GM18502 (cell line): Measurements from ENCODE around the gene HSD17B12.
"Not testable (repeated sequence)": the region's sequence is repeated elsewhere in the genome, so short reads cannot be mapped to it uniquely, and the experiment has no call there.

Experiments
- ATAC-seq: cut with Tn5 transposase; IDR thresholded peaks from one replicate; pipeline ENCODE4 v1.9.1; 2021; ENCODE audit warnings: mild to moderate bottlenecking; ENCODE audit not compliant: unreplicated experiment, poor library complexity

HSD17B12 gene

DNA sequence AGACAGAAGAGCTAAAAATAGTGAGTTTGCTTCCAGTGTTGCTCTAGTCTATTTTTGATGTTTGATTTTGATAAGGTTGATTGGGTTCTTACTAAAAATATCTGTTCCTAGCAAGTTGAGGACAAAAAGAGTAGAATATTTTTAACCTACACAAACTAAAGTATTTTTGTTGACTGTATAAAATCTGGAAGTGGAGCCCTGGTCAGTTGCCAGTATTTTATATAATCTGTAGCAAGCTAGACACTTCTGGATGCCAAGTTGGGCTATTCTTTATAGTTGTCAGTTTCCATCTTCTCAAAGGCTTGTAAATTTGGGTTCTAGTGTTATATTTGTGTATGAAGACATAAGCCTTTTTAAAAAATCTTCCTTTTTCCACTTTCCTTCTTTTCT is 56.7 kb downstream of the HSD17B12 start:
- ATAC-seq = no peak

DNA sequence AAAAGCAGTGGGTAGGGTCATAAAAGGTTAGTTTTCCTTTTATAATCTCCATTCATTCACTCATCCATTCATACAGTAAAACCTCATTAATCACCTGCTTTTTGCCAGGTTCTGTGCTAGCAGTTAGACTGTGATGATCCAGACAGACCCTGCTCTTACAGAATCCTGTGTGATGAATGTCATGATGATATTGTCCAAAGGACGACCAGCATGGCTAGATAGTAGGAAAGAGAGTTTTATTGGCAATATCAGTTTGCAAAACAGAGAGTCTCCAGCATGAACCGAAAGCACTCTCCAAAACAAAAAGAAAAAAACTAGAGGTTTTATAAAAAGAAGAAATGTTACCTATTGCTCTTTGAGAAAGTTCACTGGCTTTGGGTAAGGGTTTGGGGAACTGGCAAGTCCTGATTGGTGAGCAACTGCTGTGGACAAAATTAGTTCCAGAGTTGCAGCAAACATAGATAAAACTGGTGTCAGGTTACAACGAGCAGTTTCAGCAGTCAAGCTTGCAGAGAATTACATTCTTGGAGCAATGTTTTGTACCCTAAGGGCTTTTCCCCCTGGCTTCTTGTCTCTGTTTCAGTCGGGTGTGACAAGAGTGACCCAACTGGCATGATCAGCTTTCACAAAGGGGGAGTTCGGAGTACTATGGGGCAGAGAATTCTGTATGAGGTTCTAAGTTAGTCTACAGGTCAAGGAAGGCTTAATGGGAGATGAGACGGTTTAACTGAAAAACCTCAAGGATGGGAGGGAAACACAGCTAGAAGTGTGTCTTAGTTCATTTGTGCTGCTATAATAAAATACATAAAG is 58.3 kb downstream of the HSD17B12 start:
- no peak for ATAC-seq

DNA sequence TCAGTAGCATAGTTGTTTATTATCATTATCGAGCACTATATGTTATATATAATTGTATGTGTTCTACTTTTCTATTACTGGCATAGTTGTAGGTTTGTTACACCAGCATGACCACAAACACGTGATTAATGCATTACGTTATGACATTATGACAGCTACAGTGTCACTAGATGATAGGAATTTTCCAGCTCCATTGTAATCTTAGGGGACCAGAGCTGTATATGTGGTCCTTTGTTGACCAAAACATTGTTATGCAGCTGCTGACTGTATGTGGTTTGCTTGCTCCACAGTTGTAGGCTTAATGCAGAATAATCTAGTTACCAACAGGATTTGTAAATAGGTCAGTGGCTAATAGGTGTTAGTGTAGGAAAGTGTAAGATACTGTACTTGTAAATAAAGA is 66.1 kb downstream of the HSD17B12 start:
- no peak for ATAC-seq

DNA sequence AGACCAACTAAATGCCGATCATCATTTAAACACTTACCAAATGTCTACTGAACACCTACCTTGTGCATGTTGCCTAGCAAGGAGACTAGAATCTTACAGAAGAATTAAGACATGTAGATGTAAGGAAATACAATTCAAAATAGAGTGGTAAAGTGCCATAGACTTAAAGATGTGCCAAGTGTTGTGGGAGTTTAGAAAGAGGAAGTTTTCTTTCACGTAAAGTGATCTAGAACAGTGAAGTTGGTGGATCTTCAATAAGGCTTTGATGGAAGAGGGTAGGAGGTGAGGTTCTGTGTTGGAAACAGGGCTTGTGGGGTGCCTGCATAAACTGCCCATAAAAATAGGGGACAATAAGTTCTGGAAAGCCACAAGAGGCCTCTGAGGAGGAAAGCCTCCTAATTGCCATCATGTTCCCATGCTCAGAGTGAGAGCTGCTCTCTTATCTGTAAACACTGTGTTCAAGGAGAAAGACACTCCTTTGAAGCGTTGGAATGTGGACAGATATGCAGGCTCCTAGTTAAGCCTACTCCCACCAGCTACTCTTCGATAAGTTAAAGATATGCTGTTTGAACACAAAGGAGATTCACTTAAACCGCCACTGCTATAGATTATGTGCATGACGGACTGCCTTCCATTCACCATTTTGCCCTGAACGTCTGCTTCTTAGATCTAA is 66.7 kb downstream of the HSD17B12 start:
- no peak for ATAC-seq

DNA sequence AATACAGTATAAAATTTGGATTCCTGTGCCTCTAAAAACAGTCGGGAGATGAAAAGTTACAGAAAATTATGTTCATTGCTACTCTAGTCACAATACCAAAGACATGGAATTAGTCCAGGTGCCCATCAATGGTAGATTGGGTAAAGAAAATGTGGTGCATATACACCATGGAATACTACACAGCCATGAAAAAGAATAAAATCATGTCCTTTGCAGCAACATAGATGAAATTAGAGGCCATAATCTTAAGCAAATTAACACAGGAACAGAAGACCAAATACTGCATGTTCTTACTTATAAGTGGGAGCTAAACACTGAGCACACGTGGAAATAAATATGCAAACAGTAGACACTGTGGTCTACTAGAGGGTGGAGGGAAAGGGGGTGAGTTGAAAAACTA is 67.6 kb downstream of the HSD17B12 start:
- no peak for ATAC-seq

DNA sequence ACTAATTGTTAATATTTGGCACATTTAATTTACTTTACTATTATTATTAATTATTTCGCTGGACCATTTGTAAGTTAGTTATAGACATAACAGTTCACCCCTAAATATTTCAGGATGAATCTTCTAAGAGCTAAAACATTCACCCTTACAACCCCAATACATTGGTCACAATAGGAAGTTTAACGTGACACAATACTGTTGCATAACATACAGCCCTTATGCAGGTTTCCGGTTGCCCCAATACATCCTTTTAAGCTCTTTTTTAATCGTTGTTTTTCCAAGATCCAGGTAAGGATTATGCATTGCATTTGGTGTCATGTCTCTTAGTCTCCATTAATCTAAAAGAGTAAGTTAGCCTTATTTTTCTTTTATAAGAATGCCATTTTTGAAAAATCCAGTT is 71.2 kb downstream of the HSD17B12 start:
- no peak for ATAC-seq

DNA sequence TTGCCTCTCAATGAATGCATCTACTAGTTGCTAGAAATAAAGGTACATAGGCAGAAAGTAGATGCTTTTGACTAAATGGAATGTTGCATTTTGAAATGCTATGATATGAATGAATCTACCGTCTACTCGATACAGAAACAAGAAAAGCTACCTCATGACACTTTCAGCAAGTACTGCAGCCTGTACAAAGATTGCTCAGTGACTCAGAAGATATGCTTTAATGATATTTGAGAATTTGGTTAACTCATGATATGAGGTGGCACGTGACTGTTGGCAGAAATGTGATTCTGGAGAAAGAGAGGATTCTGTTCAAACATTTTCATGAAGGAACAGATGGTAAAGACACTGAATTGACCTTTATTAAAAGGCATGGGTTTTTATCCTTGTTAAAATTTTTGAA is 76.0 kb downstream of the HSD17B12 start:
- no peak for ATAC-seq

DNA sequence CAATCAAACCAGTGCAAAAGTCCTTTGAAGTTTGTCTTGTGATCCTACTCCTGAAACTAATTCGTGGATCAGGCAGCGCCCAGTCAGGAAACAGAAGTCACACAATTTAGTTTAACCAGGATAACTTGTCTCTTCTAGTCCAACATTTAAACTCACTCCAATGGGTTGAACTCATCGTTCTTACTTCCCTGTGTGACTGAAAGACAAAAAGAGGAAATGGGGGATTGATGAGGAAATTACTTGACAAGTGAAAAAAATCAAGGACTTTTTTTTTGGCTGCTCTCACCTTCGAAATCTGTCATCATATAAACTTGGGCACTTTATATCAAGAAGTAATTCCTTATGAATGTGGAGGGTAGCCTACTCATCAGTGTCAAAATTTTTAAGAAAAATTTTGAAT is 78.4 kb downstream of the HSD17B12 start:
- no peak for ATAC-seq

DNA sequence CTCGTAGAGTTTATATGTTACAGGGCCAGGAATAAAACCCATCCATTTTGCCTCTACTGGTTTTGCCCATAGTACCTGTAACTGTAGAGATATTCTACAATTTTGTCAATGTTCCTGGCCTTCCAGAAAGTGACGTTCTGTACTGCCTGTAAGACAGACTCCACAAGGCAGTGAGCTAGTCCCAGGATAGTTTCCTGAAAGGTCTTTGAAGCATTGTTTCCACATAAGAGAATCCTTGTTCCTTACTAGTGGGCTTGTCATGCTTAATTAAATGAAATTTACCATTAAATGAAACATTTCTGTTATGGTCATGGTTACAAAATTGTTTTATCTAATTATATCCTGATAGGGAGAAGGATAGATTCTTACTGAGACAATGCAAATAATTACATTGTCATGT is 80.4 kb downstream of the HSD17B12 start:
- no peak for ATAC-seq

DNA sequence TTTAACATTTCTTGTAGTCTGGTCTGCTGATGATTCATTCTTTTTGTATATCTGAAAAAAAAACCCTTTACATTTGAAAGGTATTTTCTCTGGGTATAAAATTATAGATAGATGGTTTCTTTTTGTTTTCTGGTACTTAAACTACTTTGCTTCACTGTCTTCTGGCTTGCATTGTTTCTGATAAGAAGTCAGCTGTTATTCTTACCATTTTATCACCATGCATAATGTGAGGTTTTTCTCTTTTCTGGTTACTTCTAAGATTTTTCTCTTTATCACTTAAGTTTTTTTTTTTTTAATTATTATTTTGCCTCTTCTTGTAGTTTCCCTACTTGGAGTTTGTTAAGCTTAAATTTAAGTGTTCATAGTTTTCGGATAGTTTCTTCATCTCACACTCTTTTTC is 84.7 kb downstream of the HSD17B12 start:
- no peak for ATAC-seq

DNA sequence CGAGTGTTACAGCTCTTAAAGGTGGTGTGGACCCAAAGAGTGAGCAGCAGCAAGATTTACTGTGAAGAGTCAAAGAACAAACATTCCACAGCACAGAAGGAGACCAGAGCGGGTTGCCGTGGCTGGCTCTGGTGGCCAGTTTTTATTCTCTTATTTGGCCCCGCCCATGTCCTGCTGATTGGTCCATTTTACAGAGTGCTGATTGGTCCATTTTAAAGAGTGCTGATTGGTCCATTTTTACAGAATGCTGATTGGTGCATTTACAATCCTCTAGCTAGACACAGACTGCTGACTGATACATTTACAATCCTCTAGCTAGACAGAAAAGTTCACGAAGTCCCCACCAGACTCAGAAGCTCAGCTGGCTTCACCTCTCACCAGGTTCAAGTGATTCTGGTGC is 88.1 kb downstream of the HSD17B12 start:
- ATAC-seq = not testable (repeated sequence)

DNA sequence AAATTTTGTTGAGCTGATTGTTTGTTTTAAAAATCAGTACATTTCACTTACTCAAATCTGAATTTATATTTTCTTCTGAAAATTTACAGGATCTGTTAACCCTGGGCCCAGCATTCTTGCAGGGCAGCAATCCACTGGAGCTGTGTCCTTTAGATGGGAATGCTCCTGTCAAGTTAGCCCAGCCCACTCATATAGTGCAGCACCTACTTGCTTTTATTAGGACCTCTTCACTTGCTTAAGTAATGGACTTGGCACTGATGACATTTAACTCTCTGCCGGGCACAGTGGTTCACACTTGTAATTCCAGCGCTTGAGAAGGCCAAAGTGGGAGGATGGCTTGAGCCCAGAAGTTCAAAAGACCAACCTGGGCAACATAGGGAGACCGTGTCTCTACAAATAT is 89.6 kb downstream of the HSD17B12 start:
- no peak for ATAC-seq

DNA sequence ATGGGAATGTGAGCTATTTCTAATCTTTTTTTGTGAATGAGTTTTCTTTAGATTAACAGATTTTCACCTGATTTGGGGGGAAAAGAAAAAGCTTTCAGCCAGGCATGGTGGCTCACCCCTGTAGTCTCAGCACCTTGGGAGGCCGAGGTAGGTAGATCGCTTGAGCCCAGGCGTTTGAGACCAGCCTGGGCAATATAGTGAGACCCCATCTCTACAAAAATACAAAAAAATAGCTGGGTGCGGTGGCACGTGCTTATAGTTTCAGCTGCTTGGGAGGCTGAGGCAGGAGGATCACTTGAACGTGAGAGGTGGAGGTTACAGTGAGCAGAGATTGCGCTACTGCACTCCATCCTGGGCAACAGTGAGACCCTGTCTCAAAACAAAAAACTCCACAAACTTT is 92.2 kb downstream of the HSD17B12 start:
- no peak for ATAC-seq

DNA sequence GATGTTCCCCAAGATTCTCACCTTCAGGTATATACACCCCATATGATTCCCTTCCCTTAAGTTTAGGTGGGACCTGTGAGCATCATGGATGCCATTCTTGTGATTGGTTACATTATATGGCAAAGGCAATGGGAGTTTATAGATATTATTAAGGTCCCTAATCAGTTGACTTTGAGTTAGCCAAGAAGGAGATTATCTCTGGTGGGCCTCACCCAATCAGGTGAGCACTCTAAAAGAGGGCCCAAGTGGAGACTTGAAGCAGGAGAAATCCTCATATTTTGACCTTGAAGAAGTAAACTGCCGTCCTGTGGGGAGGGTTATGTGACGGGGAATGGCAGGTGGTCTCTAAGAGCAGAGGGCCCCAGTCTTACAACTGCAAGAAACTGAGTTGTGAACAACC is 94.2 kb downstream of the HSD17B12 start:
- ATAC-seq = no peak

DNA sequence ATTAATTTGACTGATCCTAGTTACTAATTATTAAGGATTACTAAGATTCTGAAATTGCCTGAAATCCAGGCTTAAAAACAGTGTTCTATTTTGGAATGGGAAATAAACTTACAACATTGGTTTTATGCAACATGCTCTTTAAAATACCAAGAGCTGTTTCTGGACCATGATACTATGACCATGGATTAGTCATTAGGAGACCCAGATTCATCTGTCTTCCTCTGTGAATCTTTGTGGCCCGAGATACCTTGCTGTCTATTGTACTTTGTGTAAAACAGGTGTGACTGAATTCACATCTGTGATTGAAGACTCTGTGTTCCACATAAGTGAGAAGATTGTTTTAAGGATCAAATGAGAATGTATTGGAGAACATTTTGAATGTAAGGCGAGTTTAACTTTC is 98.8 kb downstream of the HSD17B12 start:
- ATAC-seq = no peak

DNA sequence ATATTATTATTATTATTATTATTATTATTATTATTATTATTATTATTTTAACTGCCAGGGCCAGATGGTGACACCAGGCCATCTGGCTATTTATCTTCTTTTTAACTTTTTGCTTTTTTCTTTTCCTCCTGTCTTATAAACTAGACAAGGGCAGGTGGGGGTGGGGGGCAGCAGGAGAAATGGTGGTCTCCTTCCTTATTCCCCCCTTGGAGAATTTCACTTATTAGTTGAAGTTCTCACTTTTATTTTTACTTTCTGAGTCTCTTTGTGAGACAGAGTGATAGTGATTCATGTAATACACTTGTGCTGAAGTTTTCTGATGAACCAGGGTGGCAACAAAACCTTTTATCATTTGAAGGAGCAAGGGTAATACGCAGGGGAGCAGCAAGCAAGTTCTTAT is 103.8 kb downstream of the HSD17B12 start:
- ATAC-seq = no peak

DNA sequence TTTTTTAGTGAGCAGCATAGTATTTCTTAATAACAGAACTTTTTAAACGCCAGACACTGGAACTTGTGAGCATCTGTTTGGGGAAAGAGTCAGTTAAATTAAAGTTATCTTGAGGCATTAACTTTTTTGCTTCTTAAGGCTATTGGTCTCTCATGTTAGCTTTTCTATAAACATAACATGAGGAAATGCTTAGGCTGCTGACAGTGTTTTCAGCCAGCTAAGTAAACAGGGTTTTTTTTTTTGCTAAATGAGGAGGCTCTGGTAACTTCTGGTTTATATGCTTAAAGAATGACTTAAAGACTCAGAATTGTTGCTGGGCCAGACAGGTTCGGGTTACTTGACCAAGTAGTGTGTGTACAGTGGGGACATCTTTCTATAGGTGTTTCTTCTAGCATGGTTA is 104.3 kb downstream of the HSD17B12 start:
- ATAC-seq = no peak

DNA sequence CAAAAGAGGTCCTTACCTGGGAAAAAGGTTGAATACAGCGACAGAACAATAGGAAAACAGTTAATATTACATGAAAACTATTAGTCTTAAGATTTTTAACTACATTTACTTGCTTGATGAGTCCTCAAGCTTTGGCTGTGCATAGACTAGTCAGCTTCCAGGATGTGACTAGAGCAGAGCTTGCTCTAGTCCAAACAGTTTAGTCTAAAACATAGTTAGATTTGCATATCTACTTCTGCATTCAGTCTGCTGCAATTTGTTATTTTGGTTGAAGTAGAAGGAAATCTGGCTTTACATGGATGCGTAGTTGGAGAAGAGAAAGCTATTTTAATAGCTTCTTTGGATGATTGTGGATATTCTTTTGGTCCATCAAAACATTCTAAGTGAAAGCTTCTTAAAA is 104.8 kb downstream of the HSD17B12 start:
- ATAC-seq = no peak

DNA sequence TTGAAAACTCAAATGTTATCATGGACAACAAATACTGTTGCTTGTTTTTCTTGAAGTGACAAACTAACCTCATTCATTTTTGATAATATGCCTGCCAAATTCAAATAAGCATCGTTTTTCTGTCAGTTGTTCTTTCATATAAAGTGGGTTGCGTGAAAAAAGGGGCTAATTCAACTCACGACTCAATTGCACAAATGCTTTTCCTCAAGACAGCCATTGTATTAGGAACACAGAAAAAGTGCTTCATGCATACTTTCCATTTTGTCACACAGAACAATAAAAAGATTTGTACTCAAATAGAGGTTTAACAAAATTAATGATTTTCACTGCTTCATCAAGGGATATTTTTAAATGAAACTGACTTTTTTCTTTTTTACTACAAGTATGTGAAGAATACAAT is 105.5 kb downstream of the HSD17B12 start:
- no peak for ATAC-seq

DNA sequence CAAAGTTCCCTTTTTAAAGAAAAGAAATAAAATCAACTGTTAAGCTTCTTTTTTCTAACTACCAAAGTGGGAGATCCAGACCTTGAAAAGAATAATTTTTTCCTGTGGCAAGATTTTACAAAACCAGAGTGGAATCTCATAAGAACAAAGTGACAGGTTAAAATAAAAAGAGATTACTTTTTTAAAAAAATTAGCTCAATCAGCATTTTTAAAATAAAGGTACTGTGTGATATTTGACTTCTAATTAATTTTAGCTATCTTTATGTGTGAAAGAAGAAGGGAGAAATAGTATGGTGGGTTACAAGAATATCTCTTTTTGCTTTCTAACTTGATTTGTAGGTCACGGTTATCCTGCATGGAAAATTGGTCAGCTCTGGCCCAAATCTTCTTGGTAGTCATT is 107.3 kb downstream of the HSD17B12 start:
- no peak for ATAC-seq

DNA sequence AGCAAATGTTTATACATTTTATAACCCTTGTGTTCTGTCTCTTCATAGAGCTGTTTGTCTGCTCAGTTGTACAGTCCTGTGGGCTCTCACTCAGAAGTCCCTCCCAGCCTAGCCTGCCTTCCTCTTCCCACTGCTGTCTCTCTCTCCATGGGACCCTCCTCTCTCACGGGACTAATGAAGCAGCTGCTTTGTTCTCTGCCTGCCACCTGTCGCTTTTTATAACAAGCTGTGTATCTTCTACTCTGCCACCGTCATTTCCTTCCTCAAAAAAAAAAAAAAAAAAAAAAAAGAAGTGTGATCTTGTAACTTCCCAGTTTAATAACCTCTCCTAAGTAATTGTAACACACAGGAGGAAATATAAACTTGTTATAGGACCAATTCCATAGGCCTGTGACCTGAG is 107.9 kb downstream of the HSD17B12 start:
- no peak for ATAC-seq
